GM21786 (cell line): ENCODE results near the gene DDAH1.

Experiments used
- ATAC-seq: cut with Tn5 transposase; IDR thresholded peaks from one replicate; pipeline ENCODE4 v1.9.1; 2021; ENCODE audit not compliant: unreplicated experiment

Gene DDAH1

DNA sequence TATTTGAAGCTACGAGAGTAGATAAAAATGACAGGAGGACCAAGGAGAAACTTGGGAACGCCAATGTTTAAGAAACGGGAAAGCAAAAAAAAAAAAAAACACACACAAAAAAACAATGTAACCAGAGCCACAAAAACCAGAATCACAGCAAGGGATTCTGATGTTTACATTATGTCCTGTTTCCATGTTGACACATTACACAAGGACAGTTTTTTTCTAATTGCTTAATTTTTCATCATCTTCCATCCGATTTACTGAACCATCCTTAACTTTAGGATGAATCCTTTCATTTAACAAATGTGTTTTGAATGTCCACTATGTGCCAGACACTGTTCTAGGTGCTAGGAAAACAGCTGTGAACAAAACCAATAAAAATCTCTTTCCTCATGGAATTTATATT lies 187.2 kb downstream of the DDAH1 start:
- ATAC-seq, result no peak

DNA sequence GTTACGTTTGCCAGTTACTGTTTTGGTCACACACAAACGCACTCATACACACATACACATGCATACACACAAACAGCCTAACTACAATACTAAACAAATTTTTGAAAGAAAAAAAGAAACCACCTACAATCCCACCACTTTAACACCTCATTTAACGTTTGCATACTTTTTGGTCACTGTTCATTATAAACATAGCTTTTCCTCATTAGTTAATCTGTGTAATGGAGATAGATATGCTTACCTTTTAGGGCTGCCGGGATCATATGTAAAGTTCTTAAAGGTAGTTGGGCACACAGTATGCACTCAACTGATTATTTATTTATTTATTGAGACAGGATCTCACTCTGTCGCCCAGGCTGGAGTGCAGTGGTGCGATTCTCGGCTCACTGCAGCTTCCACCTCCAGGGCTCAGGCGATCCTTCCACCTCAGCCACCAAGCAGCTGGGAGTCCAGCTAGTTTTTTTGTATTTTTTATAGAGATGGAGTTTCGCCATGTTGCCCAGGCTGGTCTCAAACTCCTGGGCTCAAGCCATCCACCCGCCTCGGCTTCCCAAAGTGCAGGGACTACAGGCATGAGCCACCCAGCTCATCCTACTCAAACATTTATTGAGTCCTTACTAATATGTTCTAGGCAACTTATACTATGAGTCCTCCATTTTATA lies 187.8 kb downstream of the DDAH1 start:
- ATAC-seq, result no peak

DNA sequence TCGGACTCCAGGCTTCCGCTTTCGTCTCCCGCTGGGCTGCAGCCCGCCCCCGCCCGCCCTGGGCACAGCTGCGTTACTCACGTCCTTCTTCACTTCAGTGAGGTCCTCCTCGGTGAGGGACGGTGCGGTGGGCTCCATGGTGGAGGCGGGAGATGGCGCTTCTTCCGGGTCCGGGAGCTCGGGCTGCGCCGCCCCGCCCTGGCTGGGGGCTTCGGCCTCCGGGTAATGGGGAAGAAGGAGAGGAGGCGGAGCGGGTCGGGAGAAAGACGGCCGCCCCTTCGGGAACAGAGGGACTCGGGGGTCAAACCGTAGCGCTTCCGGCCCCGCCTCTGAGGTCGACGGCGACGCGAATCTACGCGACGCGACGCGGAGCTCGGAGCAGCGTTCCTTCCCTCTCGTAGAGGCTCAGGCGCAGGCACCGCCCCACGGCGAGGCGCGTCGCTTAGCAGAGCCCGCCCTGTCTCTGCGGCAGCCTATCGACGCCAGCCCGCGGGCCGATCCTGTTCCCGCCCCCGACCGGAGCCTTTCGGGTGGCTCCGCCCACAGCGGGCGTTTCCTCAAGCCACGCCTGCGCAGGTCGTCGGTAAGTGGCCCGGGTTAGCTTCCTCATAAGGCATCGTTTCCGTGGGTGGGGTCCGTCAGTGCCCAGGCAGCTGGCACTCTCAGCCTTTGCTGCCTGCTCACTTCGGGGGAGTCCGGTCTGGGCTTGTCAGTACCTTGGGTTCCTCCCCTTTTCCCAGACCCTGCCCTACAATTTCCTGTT lies 188.6 kb downstream of the DDAH1 start, which contains the start of gene BCL10:
TSS of gene BCL10 (minus strand) at position 418 of the 763 bp plus-strand sequence. CDS start at position 138, 280 bp downstream.
- peak; percentile 92 for ATAC-seq

DNA sequence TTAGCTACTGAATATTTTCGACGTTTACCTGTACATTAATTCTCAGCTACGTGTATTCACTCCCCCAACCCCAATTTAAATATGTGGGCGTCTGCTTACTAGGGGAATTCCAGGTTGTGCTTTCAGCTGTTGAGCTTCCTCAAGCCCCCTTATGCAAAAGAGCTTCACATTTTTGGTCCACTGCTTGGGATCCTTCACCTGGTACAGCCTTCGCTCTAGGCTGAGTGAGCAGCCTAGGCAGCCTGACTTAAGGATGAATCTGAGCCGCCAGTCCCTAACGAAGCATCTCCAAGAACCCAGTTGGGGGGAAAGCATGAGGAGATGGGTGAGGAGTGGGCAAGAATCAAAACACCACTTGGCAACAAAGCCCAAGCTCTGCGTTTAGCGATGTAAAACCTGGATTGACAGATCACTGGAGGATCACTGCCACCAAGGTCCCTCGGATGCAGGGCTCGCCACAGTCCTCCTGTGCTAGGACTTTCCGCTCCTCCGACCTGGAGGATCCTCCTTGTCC lies 189.2 kb downstream of the DDAH1 start:
- no peak for ATAC-seq

DNA sequence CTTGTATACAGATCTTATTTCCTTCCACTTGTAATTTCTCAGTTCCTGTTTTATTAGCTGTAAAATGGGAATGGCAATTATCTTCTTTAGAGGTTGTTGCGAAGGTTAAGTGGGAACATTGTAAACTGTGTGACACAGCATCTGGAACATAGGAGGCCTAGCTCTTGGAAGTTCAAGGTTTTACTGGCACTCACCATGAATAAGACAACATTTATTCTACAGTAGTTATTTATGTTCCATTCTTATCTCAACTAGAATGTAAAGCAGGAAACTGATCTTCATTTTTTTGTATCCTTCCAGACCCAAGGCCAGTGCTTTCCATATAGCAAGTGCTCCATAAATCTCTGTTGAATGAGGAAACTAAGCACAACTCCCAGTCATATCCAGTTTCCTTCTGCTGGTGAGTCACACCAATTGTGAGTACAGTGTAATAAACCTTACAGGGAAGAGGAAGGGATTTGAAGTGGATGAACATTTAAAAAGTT lies 189.9 kb downstream of the DDAH1 start:
- no peak for ATAC-seq

DNA sequence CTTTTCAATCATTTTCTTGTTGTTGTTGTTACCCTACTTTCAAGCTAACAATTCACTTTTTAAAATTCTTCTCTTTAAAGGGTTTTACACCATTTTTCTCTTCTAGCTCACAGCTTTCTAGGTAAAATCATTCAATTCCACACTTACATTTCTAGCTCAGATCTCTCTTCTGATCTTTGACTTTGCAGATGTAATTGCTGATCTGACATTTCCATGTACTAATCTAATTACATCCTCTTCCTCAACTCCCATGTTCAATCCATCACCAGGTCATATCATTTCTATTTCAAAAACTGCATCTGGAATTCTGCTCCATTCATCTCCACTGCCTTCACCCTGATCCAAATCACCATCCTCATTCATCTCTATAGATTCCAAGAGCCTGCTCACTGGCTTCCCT lies 191.6 kb downstream of the DDAH1 start:
- ATAC-seq, result no peak

DNA sequence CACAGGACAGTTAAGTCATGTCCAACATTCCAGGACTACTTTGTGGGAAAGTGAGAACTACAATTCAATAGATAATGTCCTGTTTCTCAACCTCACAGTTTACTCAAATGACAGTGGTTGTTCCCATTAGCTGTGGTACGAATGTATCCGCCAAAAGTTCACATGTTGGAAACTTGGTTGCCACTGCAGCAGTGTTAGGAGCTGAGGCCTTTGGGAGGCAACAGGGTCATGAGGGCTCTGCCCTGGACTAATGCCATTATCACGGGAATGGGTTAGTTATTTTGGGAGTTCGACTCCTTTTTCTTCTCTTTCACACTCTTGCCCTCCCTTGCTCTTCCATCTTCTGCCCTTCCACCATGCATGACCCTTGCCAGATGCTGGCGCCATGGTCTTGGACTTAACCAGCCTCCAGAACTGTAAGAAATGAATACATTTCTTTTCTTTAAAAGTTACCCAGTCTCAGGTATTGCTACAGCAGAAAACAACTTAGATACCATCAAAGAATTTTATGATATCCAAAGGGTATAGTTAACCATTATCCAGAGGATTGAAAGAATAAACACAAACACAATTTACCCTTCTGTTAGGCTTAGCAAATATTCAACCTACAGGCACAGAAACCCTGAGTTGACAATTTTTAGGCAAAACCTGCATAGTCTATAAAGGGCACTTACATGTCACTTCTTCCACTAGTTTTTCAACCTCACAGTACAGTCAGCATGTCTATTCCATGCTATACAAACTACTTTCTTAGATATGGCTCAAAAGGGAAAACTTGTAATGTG lies 196.0 kb downstream of the DDAH1 start:
- ATAC-seq, result no peak
